Activated CD4-positive, alpha-beta T cell treated with anti-CD3 and anti-CD28 coated beads, Interleukin-2, amount 10 ng/mL, durations not matched to agents 24 days and 14 days (primary cell): ENCODE results near the gene CCDC89. TPM values are rescaled to one million over a fixed set of nuclear protein-coding genes. Genes with fewer than 3 reads are reported as not detected.

Source experiments
- DNase-seq: peaks from one replicate; pipeline ENCODE4 v3.0.0; 2022
- H3K27ac Mint-ChIP-seq: one replicate; pipeline ENCODE4 v1.8.0; 2022; ENCODE audit warnings: mild to moderate bottlenecking, mixed read lengths
- H3K27me3 Mint-ChIP-seq: one replicate; pipeline ENCODE4 v1.8.0; 2022; ENCODE audit warnings: mixed read lengths
- H3K36me3 Mint-ChIP-seq: one replicate; pipeline ENCODE4 v1.8.0; 2022; ENCODE audit warnings: low read depth, mild to moderate bottlenecking, mixed read lengths
- H3K4me1 Mint-ChIP-seq: one replicate; pipeline ENCODE4 v1.8.0; 2021; ENCODE audit warnings: mixed read lengths
- H3K4me3 Mint-ChIP-seq: one replicate; pipeline ENCODE4 v1.8.0; 2022; ENCODE audit warnings: mild to moderate bottlenecking, moderate library complexity, mixed read lengths
- H3K9me3 Mint-ChIP-seq: one replicate; pipeline ENCODE4 v1.8.0; 2021; ENCODE audit warnings: mixed read lengths
- intact Hi-C: fragments of 100-400 bp; cut with micrococcal nuclease; formaldehyde crosslinking; loops from one replicate; pipeline ENCODE4 v1.15.1; 2023
- total RNA-seq: library from RNA; stranded (reverse); gene quantifications from 2 replicates; pipeline ENCODE4 v1.2.3, GENCODE V29; 2022

Gene CCDC89
- total RNA-seq, 1 donor from 2014 or later: 0.14 TPM

- H3K9me3 Mint-ChIP-seq: no peaks in the 10 kb centered on the region
- H3K27ac Mint-ChIP-seq: no peak overlapping the region
- DNase-seq: no peak
- H3K36me3 Mint-ChIP-seq: peaks cover 29% of the 10 kb centered on the region
- no peaks in the 10 kb centered on the region for H3K4me1 Mint-ChIP-seq
- no peaks in the 10 kb centered on the region for H3K27me3 Mint-ChIP-seq
- intact Hi-C loops: loop anchor here (10.0 kb wide), 1 partner anchor 1035 kb away; no protein-coding TSS in a partner anchor
- no peak overlapping the region for H3K4me3 Mint-ChIP-seq
Observed at GRCh38 chr11:85709941-85710702, 24.1 kb upstream of the CCDC89 start.

- Mint-ChIP-seq H3K36me3 (peaks cover 51% of the 10 kb centered on the region), H3K9me3 (peaks cover 8% of the 10 kb centered on the region), H3K4me1 (peaks cover under 1% of the 10 kb centered on the region), H3K4me3 (no peak overlapping the region), H3K27me3 (no peaks in the 10 kb centered on the region), H3K27ac (no peak overlapping the region)
- no peak for DNase-seq
- intact Hi-C loops: no loop called here
Observed at GRCh38 chr11:85705800-85706199, 19.8 kb upstream of the CCDC89 start.

GRCh38 chr11:85704967-85705366 lies 19.0 kb upstream of the CCDC89 start:
- Mint-ChIP-seq H3K36me3 (peaks cover 55% of the 10 kb centered on the region), H3K4me1 (peaks cover 8% of the 10 kb centered on the region), H3K4me3 (no peak overlapping the region), H3K27me3 (no peaks in the 10 kb centered on the region), H3K9me3 (peaks cover 8% of the 10 kb centered on the region), H3K27ac (no peak overlapping the region)
- DNase-seq: no peak
- intact Hi-C loops: no loop called here

- H3K4me3 Mint-ChIP-seq: peak overlapping the region; percentile 36
- H3K27ac Mint-ChIP-seq: peak overlapping the region; percentile 80
- H3K4me1 Mint-ChIP-seq: peaks cover 32% of the 10 kb centered on the region
- H3K36me3 Mint-ChIP-seq: peaks cover 66% of the 10 kb centered on the region
- peak; percentile 58 for DNase-seq
- intact Hi-C loops: loop anchor here (2.0 kb wide), 2 partner anchors 53 to 123 kb away; no protein-coding TSS in a partner anchor
- H3K9me3 Mint-ChIP-seq: peaks cover 11% of the 10 kb centered on the region
- H3K27me3 Mint-ChIP-seq: no peaks in the 10 kb centered on the region
Observed at GRCh38 chr11:85699957-85700741, 14.2 kb upstream of the CCDC89 start.

- H3K4me3 Mint-ChIP-seq: no peak overlapping the region
- intact Hi-C loops: no loop called here
- no peak for DNase-seq
- H3K27me3 Mint-ChIP-seq: no peaks in the 10 kb centered on the region
- H3K36me3 Mint-ChIP-seq: peaks cover 62% of the 10 kb centered on the region
- H3K9me3 Mint-ChIP-seq: peaks cover 8% of the 10 kb centered on the region
- no peak overlapping the region for H3K27ac Mint-ChIP-seq
- H3K4me1 Mint-ChIP-seq: peaks cover 32% of the 10 kb centered on the region
Observed at GRCh38 chr11:85698195-85698594, 12.2 kb upstream of the CCDC89 start.

GRCh38 chr11:85697747-85698146 lies 11.8 kb upstream of the CCDC89 start:
- H3K27me3 Mint-ChIP-seq: no peaks in the 10 kb centered on the region
- no peak overlapping the region for H3K27ac Mint-ChIP-seq
- intact Hi-C loops: no loop called here
- H3K4me3 Mint-ChIP-seq: no peak overlapping the region
- peaks cover 60% of the 10 kb centered on the region for H3K36me3 Mint-ChIP-seq
- H3K9me3 Mint-ChIP-seq: peaks cover 4% of the 10 kb centered on the region
- H3K4me1 Mint-ChIP-seq: peaks cover 32% of the 10 kb centered on the region
- DNase-seq: peak; percentile 34

- Mint-ChIP-seq H3K27me3 (no peaks in the 10 kb centered on the region), H3K27ac (no peak overlapping the region)
- intact Hi-C loops: loop anchor here (2.0 kb wide), 1 partner anchor 131 kb away; no protein-coding TSS in a partner anchor
Observed at GRCh38 chr11:85695546-85695945, 9.6 kb upstream of the CCDC89 start.

GRCh38 chr11:85694385-85694980 lies 8.5 kb upstream of the CCDC89 start:
- peak; percentile 74 for DNase-seq
- H3K27me3 Mint-ChIP-seq: peaks cover 2% of the 10 kb centered on the region
- H3K36me3 Mint-ChIP-seq: peaks cover 53% of the 10 kb centered on the region
- intact Hi-C loops: loop anchor here (2.0 kb wide), 1 partner anchor 132 kb away; no protein-coding TSS in a partner anchor
- H3K4me1 Mint-ChIP-seq: peaks cover 21% of the 10 kb centered on the region
- H3K9me3 Mint-ChIP-seq: peaks cover 3% of the 10 kb centered on the region
- H3K27ac Mint-ChIP-seq: no peak overlapping the region
- no peak overlapping the region for H3K4me3 Mint-ChIP-seq

More at GRCh38 chr11:85695546-85695945, 9.6 kb upstream of the CCDC89 start:
- Mint-ChIP-seq H3K4me3 (no peak overlapping the region), H3K4me1 (peaks cover 31% of the 10 kb centered on the region), H3K36me3 (peaks cover 51% of the 10 kb centered on the region), H3K9me3 (peaks cover 3% of the 10 kb centered on the region)
- peak; percentile 19 for DNase-seq

- H3K27me3 Mint-ChIP-seq: peaks cover 3% of the 10 kb centered on the region
- no peak overlapping the region for H3K27ac Mint-ChIP-seq
- H3K36me3 Mint-ChIP-seq: peaks cover 7% of the 10 kb centered on the region
- peaks cover 17% of the 10 kb centered on the region for H3K4me1 Mint-ChIP-seq
- peak; percentile 53 for DNase-seq
- H3K9me3 Mint-ChIP-seq: no peaks in the 10 kb centered on the region
- no peak overlapping the region for H3K4me3 Mint-ChIP-seq
- intact Hi-C loops: no loop called here
Observed at GRCh38 chr11:85685125-85685819, 723 bp downstream of the CCDC89 start.

GRCh38 chr11:85682330-85683305 lies 3.4 kb downstream of the CCDC89 start:
- peak; percentile 86 for DNase-seq
- H3K4me3 Mint-ChIP-seq: peak overlapping the region; percentile 86
- intact Hi-C loops: no loop called here
- peaks cover 14% of the 10 kb centered on the region for H3K27me3 Mint-ChIP-seq
- peaks cover 17% of the 10 kb centered on the region for H3K4me1 Mint-ChIP-seq
- H3K27ac Mint-ChIP-seq: peak overlapping the region; percentile 81
- H3K36me3 Mint-ChIP-seq: no peaks in the 10 kb centered on the region
- H3K9me3 Mint-ChIP-seq: no peaks in the 10 kb centered on the region

- DNase-seq: no peak
- intact Hi-C loops: no loop called here
- Mint-ChIP-seq H3K9me3 (no peaks in the 10 kb centered on the region), H3K4me3 (no peak overlapping the region), H3K4me1 (peaks cover 14% of the 10 kb centered on the region), H3K27me3 (peaks cover 14% of the 10 kb centered on the region), H3K36me3 (no peaks in the 10 kb centered on the region), H3K27ac (no peak overlapping the region)
Observed at GRCh38 chr11:85680897-85681296, 5.1 kb downstream of the CCDC89 start.

GRCh38 chr11:85679576-85679975 lies 6.4 kb downstream of the CCDC89 start:
- intact Hi-C loops: no loop called here
- Mint-ChIP-seq H3K27me3 (peaks cover 20% of the 10 kb centered on the region), H3K27ac (no peak overlapping the region), H3K9me3 (no peaks in the 10 kb centered on the region), H3K36me3 (peaks cover 2% of the 10 kb centered on the region), H3K4me3 (no peak overlapping the region), H3K4me1 (peaks cover 14% of the 10 kb centered on the region)
- no peak for DNase-seq
